ENCODE measurements around the gene ERBB3. TPM values are rescaled to one million over a fixed set of nuclear protein-coding genes. Genes with fewer than 3 reads are reported as not detected.
"Not testable (repeated sequence)": the region's sequence is repeated elsewhere in the genome, so short reads cannot be mapped to it uniquely, and the experiment has no call there.

Gene ERBB3
- total RNA-seq, 2 experiments from 2014 or later = 0.94 to 1.8 TPM

DNA sequence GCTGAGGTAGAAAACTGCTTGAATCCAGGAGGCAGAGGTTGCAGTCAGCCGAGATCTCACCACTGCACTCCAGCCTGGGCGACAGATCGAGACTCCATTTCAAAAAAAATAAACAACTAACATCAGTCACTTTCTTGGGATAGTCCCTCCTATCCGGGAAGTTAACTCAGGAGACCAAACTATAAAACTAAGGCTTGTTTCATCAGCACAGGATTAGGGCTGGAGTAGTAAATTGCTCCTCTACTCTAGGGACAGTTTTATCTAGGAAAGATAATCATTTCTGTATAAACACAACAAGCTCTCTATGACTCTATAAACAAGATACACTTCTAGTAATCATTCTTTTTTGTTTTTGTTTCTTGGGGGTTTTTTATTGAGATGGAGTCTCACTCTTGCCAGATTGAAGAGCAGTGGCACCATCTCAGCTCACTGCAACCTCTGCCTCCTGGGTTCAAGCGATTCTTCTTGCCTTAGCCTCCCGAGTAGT is 26.5 kb upstream of the ERBB3 start:
- CTCF ChIA-PET = no interaction called here
- H3K4me3 Mint-ChIP-seq = no peak overlapping the region
- no peak overlapping the region for H3K27ac Mint-ChIP-seq
- H3K27me3 Mint-ChIP-seq = no peaks in the 10 kb centered on the region
- peaks cover 9% of the 10 kb centered on the region for H3K4me1 Mint-ChIP-seq
- ATAC-seq (no peak), DNase-seq (no peak)
- no peaks in the 10 kb centered on the region for H3K36me3 Mint-ChIP-seq
- H3K9me3 Mint-ChIP-seq (ENCODE audit: low read depth) = no peaks in the 10 kb centered on the region

DNA sequence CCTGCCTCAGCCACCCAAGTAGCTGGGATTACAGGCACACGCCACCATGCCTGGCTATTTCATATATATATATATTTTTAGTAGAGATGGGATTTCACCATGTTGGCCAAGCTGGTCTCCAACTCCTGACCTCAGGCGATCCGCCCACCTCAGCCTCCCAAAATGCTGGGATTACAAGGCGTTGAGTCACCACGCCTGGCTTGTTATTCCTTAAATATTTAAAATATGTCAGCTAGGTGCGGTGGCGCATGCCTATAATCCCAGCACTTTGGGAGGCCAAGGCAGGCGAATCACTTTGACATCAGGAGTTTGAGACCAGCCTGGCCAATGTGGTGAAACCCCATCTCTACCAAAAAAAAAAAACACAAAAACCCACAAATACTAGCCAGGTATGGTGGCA is 20.0 kb upstream of the ERBB3 start:
- H3K36me3 Mint-ChIP-seq; H3K27ac Mint-ChIP-seq; DNase-seq; ATAC-seq; CTCF ChIA-PET; H3K27me3 Mint-ChIP-seq; H3K9me3 Mint-ChIP-seq (ENCODE audit: low read depth); H3K4me3 Mint-ChIP-seq: not testable (repeated sequence)
- peaks cover 11% of the 10 kb centered on the region for H3K4me1 Mint-ChIP-seq

DNA sequence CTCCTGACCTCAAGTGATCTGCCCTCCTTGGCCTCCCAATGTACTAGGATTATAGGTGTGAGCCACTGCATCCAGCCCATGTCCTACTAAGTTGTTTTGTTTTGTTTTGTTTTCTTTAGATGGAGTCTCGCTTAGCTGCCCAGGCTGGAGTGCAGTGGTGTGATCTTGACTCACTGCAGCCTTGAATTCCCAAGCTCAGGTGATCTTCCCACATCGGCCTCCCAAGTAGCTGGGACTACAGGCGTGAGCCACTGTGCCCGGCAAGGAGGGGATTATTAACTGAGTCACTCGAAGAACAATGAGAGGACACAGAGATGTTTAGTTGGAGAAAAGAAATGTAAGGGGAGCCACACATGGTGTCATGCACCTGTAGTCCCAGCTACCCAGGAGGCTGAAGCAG is 18.0 kb upstream of the ERBB3 start:
- Mint-ChIP-seq H3K9me3 (ENCODE audit: low read depth) (no peaks in the 10 kb centered on the region), H3K27me3 (peaks cover 6% of the 10 kb centered on the region), H3K4me3 (no peak overlapping the region), H3K27ac (no peak overlapping the region), H3K36me3 (no peaks in the 10 kb centered on the region), H3K4me1 (peaks cover 4% of the 10 kb centered on the region)
- DNase-seq = no peak
- no peak for ATAC-seq
- CTCF ChIA-PET = interaction anchor here (1.8 to 2.4 kb wide), 2 partner anchors 15 to 17 kb away, joined by 6 to 7 read pairs; partner anchors contain the start of gene ERBB3

DNA sequence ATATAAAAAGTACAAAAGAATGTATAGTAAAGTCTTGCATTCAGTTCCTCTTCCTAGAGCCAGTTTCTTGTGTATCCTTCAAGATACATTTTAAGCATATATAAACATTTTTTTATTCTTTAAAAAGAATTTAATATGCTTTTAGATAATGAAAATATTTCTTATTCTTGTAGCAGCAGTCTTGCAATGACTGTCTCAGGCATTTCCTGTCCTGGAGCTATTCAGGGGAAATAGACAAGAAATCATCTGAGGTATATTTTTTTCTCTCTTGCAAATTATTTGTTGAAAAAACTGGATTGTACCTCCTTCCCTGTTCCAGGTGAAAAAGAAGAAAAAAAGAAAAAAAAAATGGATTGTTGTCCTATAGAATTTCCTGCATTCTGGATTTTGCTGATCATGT is 17.0 kb upstream of the ERBB3 start:
- peaks cover 5% of the 10 kb centered on the region for H3K4me1 Mint-ChIP-seq
- CTCF ChIA-PET = interaction anchor here (1.8 to 2.4 kb wide), 2 partner anchors 16 kb away, joined by 6 to 7 read pairs; partner anchors contain the start of gene ERBB3
- H3K9me3 Mint-ChIP-seq (ENCODE audit: low read depth) = no peaks in the 10 kb centered on the region
- ATAC-seq (no peak), DNase-seq (no peak)
- H3K27me3 Mint-ChIP-seq = peaks cover 6% of the 10 kb centered on the region
- no peak overlapping the region for H3K27ac Mint-ChIP-seq
- H3K36me3 Mint-ChIP-seq = no peaks in the 10 kb centered on the region
- no peak overlapping the region for H3K4me3 Mint-ChIP-seq

DNA sequence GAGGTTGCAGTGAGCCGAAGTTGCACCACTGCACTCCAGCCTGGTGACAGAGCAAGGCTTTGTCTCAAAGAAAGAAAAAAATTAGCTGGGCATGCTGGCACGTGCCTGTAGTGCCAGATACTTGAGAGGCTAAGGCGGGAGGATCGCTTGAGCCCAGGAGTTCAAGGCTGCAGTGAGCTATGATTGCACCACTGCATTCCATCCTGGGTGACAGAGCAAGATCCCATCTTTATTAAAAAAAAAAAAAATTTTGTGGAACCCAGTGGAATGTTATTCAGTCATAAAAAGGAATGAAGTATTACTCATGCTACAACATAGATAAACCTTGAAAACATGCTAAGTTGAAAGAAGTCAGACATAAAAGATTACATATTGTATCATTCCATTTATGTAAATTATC is 8.3 kb upstream of the ERBB3 start:
- ATAC-seq (no peak), DNase-seq (no peak)
- Mint-ChIP-seq H3K27ac (no peak overlapping the region), H3K4me1 (peaks cover 3% of the 10 kb centered on the region), H3K4me3 (no peak overlapping the region), H3K36me3 (no peaks in the 10 kb centered on the region), H3K9me3 (ENCODE audit: low read depth) (no peaks in the 10 kb centered on the region), H3K27me3 (peaks cover 6% of the 10 kb centered on the region)
- CTCF ChIA-PET = interaction anchor here (0.7 to 1.6 kb wide), 3 partner anchors 28 to 1599 kb away, joined by 3 read pairs; no protein-coding TSS in a partner anchor

DNA sequence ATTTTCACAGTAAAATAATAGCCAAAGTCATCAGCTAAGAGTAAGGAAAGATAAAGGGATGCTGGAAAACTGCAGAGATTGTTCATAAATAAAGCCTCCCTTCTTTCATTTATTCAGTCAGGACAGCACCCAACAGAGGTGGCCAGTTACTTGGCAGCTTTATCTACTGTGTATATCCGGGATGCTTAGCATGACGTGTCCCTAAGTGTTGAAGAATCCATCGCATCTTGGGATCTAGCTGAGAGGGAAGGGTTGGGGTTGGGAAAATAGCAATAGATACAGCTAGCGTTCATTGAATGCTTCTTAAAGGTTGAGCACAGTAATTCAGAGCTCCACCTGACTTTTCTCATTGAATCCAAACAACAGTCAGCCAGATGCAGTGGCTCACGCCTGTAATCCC is 5.6 kb upstream of the ERBB3 start:
- no peak overlapping the region for H3K27ac Mint-ChIP-seq
- no peaks in the 10 kb centered on the region for H3K36me3 Mint-ChIP-seq
- CTCF ChIA-PET = interaction anchor here (0.9 kb wide), 2 partner anchors 15 to 28 kb away, joined by 3 read pairs; no protein-coding TSS in a partner anchor
- no peaks in the 10 kb centered on the region for H3K9me3 Mint-ChIP-seq (ENCODE audit: low read depth)
- H3K4me1 Mint-ChIP-seq = peaks cover 3% of the 10 kb centered on the region
- DNase-seq (no peak), ATAC-seq (no peak)
- H3K4me3 Mint-ChIP-seq = no peak overlapping the region
- peaks cover 11% of the 10 kb centered on the region for H3K27me3 Mint-ChIP-seq

DNA sequence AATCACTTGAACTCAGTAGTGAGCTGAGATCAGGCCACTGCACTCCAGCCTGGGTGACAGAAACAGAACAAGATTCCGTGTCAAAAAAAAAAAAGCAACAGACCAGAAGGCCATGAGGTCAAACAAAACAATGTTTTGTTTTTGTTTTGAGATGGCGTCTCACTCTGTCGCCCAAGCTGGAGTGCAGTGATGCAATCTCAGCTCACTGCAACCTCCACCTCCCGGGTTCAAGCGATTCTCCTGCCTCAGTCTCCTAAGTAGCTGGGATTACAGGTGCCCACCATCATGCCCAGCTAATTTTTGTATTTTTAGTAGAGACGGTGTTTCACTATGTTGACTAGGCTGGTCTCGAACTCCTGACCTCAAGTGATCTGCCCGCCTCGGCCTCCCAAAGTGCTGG is 2.0 kb upstream of the ERBB3 start:
- peaks cover 14% of the 10 kb centered on the region for H3K4me1 Mint-ChIP-seq
- CTCF ChIA-PET = interaction anchor here (0.9 to 2.4 kb wide), 7 partner anchors 8 to 40 kb away, joined by 3 to 13 read pairs (median 3); partner anchors contain the start of genes PA2G4 and ZC3H10
- H3K9me3 Mint-ChIP-seq (ENCODE audit: low read depth); H3K36me3 Mint-ChIP-seq; H3K4me3 Mint-ChIP-seq; H3K27ac Mint-ChIP-seq; ATAC-seq; DNase-seq: not testable (repeated sequence)
- peaks cover 23% of the 10 kb centered on the region for H3K27me3 Mint-ChIP-seq

DNA sequence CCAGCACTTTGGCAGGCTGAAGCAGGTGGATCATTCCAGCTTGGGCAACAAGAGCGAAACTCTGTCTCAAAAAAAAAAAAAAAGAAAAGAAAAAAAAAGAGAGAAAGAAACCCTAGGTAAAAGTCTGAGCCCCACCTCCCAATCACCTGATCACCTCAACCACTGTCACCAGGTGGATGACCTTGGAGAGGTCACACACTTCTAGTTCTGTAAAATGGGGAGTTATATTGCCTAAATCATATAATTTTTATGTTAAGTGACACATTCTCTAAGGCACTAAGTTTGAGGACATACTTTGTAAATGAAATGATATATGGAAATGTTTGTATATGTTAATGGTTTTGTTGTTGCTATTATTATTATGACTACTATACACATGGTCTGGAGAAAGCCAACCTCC is 1.5 kb upstream of the ERBB3 start:
- H3K9me3 Mint-ChIP-seq (ENCODE audit: low read depth) = no peaks in the 10 kb centered on the region
- ATAC-seq (no peak), DNase-seq (no peak)
- H3K27me3 Mint-ChIP-seq = peaks cover 24% of the 10 kb centered on the region
- H3K4me1 Mint-ChIP-seq = peaks cover 14% of the 10 kb centered on the region
- H3K27ac Mint-ChIP-seq = no peak overlapping the region
- CTCF ChIA-PET = interaction anchor here (0.9 to 3.1 kb wide), 9 partner anchors 7 to 83 kb away, joined by 3 to 13 read pairs (median 7); partner anchors contain the start of genes PA2G4 and ZC3H10
- peak overlapping the region; percentile 76 for H3K4me3 Mint-ChIP-seq
- H3K36me3 Mint-ChIP-seq = no peaks in the 10 kb centered on the region

DNA sequence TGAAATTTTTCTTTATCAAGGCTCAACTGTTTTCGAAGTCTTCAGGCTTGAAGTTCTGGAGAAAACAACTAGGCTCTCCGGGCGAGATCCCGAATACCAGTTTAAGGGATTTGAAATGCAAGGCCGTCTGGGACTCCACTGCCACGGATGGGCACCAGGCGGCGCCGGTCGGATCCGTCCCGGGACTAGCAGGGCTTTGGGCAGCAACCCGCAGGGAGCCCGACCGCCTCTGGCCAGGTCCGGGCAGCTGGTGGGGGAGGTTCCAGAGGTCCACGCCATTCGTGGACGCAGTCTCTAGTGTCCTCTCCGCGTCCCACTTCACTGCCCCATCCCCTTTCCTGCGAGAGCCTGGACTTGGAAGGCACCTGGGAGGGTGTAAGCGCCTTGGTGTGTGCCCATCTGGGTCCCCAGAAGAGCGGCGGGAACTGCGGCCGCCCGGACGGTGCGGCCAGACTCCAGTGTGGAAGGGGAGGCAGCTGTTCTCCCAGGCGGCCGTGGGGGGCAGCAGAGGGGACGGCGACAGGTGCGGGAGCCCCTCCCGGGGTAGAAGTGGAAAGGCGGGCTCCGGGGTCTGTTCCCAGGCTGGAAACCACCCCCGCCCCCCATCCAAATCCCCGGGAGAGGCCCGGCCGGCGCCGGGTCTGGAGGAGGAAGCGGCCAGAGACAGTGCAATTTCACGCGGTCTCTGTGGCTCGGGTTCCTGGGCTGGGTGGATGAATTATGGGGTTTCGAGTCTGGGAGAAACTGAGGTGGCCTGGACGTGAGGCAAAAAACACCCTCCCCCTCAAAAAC is 838 bp upstream of the ERBB3 start:
- ATAC-seq (peak; percentile 74), DNase-seq (peak; percentile 65)
- CTCF ChIA-PET = interaction anchor here (0.7 to 3.1 kb wide), 16 partner anchors 11 to 153 kb away, joined by 3 to 13 read pairs (median 4); partner anchors contain the start of genes PA2G4 and ZC3H10
- Mint-ChIP-seq H3K9me3 (ENCODE audit: low read depth) (no peaks in the 10 kb centered on the region), H3K4me3 (peak overlapping the region; percentile 76), H3K27ac (no peak overlapping the region), H3K27me3 (peaks cover 30% of the 10 kb centered on the region), H3K36me3 (no peaks in the 10 kb centered on the region), H3K4me1 (peaks cover 14% of the 10 kb centered on the region)

DNA sequence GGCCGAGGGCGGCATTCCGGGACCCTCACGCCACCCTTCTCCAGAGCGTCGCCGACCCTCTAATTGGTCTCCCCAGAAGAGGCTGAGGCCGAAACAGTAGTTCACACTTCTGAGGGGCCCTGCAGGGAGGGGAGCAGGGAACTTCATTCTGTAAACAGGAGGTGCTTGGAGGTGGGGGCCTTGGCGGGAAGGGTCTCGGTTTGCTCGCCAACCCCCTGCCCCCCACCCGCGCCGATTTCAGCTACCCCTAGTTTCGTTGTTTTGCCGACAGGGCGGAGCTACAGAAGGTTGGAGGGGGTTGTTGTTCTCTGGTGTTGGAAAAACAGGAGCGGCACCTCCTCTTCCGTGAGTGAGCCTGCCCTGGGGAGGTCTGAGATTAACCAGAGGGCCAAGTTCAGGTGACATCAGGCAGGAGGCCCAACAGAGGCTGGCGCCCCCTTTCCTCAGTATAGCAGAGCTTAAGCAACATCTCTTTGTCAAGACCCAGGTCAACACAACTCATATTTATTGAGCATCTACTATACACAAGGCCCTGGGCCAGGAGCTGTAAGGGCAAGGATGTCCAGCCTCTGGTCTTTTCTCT is 682 bp downstream of the ERBB3 start:
- Mint-ChIP-seq H3K9me3 (ENCODE audit: low read depth) (no peaks in the 10 kb centered on the region), H3K4me3 (peak overlapping the region; percentile 76), H3K36me3 (no peaks in the 10 kb centered on the region), H3K27me3 (peaks cover 30% of the 10 kb centered on the region), H3K27ac (no peak overlapping the region), H3K4me1 (peaks cover 16% of the 10 kb centered on the region)
- DNase-seq = no peak
- ATAC-seq = no peak
- CTCF ChIA-PET = interaction anchor here (0.7 to 3.1 kb wide), 8 partner anchors 13 to 342 kb away, joined by 3 to 9 read pairs (median 4); partner anchors contain the start of gene ZC3H10

DNA sequence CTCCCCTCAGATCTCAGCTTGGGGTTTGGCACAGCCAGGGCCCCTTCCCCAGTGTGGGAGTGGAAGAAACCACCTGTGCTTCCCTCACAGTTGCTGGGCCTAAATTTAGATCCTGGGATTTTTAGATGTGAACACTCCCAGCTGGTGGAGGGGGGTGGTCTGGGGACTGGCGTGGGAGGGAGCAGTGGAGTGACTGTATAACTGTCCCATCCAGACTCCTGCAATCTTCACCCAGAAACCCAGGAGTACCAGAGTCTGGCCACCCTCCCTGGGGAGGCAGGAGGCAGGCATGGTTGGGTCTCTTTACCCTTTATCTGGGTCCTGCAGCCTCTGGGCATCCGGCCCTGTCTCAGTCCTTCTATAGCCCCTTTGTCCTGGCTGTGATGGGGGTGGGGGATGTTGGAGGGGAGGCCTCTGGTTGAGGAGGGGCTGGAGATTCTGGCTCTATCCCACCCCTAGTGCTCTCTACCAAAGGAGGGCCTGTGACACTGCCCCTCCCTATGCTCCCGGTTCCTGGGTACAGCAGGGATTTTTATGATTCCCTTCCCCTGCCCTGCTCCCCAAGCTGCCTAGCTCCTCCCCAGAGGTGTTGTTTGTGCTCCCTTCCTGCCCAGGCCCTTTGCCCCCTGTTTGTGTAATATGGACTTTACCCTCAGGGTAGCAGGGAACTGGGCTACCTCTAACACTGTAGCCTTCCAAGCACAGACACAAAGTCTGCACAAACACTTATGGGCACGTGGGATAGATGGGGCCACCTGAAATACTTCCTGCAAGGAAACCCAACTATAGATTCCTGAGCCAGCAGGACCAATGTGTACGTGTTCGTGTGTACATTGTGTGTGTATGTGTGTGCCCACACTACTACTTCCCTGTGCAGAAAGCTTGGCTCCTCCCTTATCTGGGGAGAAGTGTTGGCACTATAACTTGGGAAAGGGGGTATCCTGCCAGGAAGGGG is 1.7 kb downstream of the ERBB3 start:
- Mint-ChIP-seq H3K27me3 (peaks cover 30% of the 10 kb centered on the region), H3K9me3 (ENCODE audit: low read depth) (no peaks in the 10 kb centered on the region), H3K4me1 (peaks cover 16% of the 10 kb centered on the region), H3K36me3 (no peaks in the 10 kb centered on the region), H3K4me3 (no peak overlapping the region), H3K27ac (no peak overlapping the region)
- no peak for DNase-seq
- ATAC-seq = no peak
- CTCF ChIA-PET = interaction anchor here (0.7 to 3.1 kb wide), 8 partner anchors 20 to 343 kb away, joined by 3 to 9 read pairs (median 3); partner anchors contain the start of gene ZC3H10

DNA sequence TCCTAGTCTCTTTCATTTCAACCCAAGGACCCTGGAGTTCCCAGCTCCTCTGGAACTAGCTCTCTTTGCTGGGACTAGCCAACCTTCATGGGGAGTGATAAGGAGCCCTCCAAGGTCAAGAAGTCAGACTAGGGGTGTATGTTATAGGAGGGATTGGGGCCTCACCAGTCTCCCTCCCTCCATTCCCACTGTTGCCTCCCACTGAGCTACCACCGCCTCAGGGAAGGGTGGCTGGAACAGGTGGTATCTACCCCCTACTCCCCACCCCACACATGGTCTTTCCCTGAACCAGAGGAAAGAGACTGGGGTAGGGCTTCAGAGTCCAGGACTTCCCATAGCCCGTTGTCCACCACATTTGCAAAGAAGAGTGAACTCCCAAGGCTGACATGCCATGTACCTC is 2.4 kb downstream of the ERBB3 start:
- Mint-ChIP-seq H3K4me3 (no peak overlapping the region), H3K36me3 (no peaks in the 10 kb centered on the region), H3K9me3 (ENCODE audit: low read depth) (no peaks in the 10 kb centered on the region), H3K4me1 (peaks cover 16% of the 10 kb centered on the region), H3K27me3 (peaks cover 30% of the 10 kb centered on the region), H3K27ac (no peak overlapping the region)
- CTCF ChIA-PET = interaction anchor here (1.2 to 1.3 kb wide), 2 partner anchors 20 to 36 kb away, joined by 3 read pairs; partner anchors contain the start of gene ZC3H10
- no peak for ATAC-seq
- DNase-seq = no peak
